Nephron (organoid): ENCODE results near the gene NIPAL4.
"Not testable (repeated sequence)": the region's sequence is repeated elsewhere in the genome, so short reads cannot be mapped to it uniquely, and the experiment has no call there.

Experiments
- H3K27ac Mint-ChIP-seq, 3 experiments: 2 replicates each; pipeline ENCODE4 v1.8.0; 2020; ENCODE audit warnings: mixed read lengths in 3 of 3, mild to moderate bottlenecking in 2 of 3, moderate library complexity in 1 of 3
- H3K27me3 Mint-ChIP-seq: 2 replicates; pipeline ENCODE4 v1.8.0; 2021; ENCODE audit warnings: low read depth, mild to moderate bottlenecking, moderate library complexity, mixed read lengths
- H3K36me3 Mint-ChIP-seq: 2 replicates; pipeline ENCODE4 v1.8.0; 2020; ENCODE audit warnings: low read depth, mixed read lengths
- H3K4me1 Mint-ChIP-seq: 2 replicates; pipeline ENCODE4 v1.8.0; 2020; ENCODE audit warnings: mixed read lengths
- H3K4me3 Mint-ChIP-seq, 3 experiments: 2 replicates each; pipeline ENCODE4 v1.8.0; 2020; ENCODE audit warnings: mild to moderate bottlenecking in 3 of 3, mixed read lengths in 3 of 3, moderate library complexity in 2 of 3
- H3K9me3 Mint-ChIP-seq: 2 replicates; pipeline ENCODE4 v1.8.0; 2020; ENCODE audit warnings: mixed read lengths
- CTCF ChIP-seq, 3 experiments: fragments of 200-600 bp; sonication (generic); IDR thresholded peaks; one replicate each; pipeline ENCODE4 v1.5.0; 2021; ENCODE audit warnings: antibody characterized with exemption in 3 of 3; ENCODE audit not compliant: unreplicated experiment in 3 of 3

NIPAL4 gene

GRCh38 chr5:157479166-157479565 lies 19.2 kb downstream of the NIPAL4 start:
- H3K27ac Mint-ChIP-seq = no peak overlapping the region
- peaks cover 30% of the 10 kb centered on the region for H3K36me3 Mint-ChIP-seq
- H3K4me1 Mint-ChIP-seq = peaks cover 7% of the 10 kb centered on the region
- no peak for TF ChIP-seq CTCF (IDR thresholded peaks at IDR 0.05; ENCODE audit: unreplicated experiment in 3 of 3)
- H3K9me3 Mint-ChIP-seq = peaks cover 3% of the 10 kb centered on the region
- H3K27me3 Mint-ChIP-seq = no peaks in the 10 kb centered on the region
- no peak overlapping the region for H3K4me3 Mint-ChIP-seq

GRCh38 chr5:157479612-157480510 lies 19.8 kb downstream of the NIPAL4 start:
- no peak overlapping the region for H3K27ac Mint-ChIP-seq
- H3K27me3 Mint-ChIP-seq = no peaks in the 10 kb centered on the region
- peaks cover 3% of the 10 kb centered on the region for H3K9me3 Mint-ChIP-seq
- H3K36me3 Mint-ChIP-seq = peaks cover 33% of the 10 kb centered on the region
- H3K4me1 Mint-ChIP-seq = peaks cover 7% of the 10 kb centered on the region
- TF ChIP-seq CTCF (IDR thresholded peaks at IDR 0.05; ENCODE audit: unreplicated experiment in 3 of 3) = no peak
- H3K4me3 Mint-ChIP-seq = no peak overlapping the region

GRCh38 chr5:157481265-157481664 lies 21.3 kb downstream of the NIPAL4 start:
- Mint-ChIP-seq H3K9me3 (peaks cover 3% of the 10 kb centered on the region), H3K4me1 (peaks cover 7% of the 10 kb centered on the region), H3K27me3 (no peaks in the 10 kb centered on the region), H3K4me3 (no peak overlapping the region), H3K27ac (no peak overlapping the region), H3K36me3 (peaks cover 37% of the 10 kb centered on the region)
- TF ChIP-seq CTCF (IDR thresholded peaks at IDR 0.05; ENCODE audit: unreplicated experiment in 3 of 3) = no peak

- TF ChIP-seq CTCF (IDR thresholded peaks at IDR 0.05; ENCODE audit: unreplicated experiment in 3 of 3) = no peak
- H3K36me3 Mint-ChIP-seq = peaks cover 37% of the 10 kb centered on the region
- no peak overlapping the region for H3K4me3 Mint-ChIP-seq
- H3K4me1 Mint-ChIP-seq = peaks cover 6% of the 10 kb centered on the region
- peaks cover 3% of the 10 kb centered on the region for H3K9me3 Mint-ChIP-seq
- H3K27ac Mint-ChIP-seq = no peak overlapping the region
- H3K27me3 Mint-ChIP-seq = no peaks in the 10 kb centered on the region
These were observed 21.7 kb downstream of the NIPAL4 start for GRCh38 chr5:157481666-157482065.

- H3K4me1 Mint-ChIP-seq, H3K27ac Mint-ChIP-seq, H3K4me3 Mint-ChIP-seq, H3K9me3 Mint-ChIP-seq, H3K27me3 Mint-ChIP-seq: not testable (repeated sequence)
- peaks cover 36% of the 10 kb centered on the region for H3K36me3 Mint-ChIP-seq
These were observed 22.7 kb downstream of the NIPAL4 start for GRCh38 chr5:157482702-157483101.

- H3K27me3 Mint-ChIP-seq = no peaks in the 10 kb centered on the region
- no peak overlapping the region for H3K4me3 Mint-ChIP-seq
- no peaks in the 10 kb centered on the region for H3K4me1 Mint-ChIP-seq
- TF ChIP-seq CTCF (IDR thresholded peaks at IDR 0.05; ENCODE audit: unreplicated experiment in 3 of 3) = no peak
- H3K9me3 Mint-ChIP-seq = peaks cover 3% of the 10 kb centered on the region
- H3K27ac Mint-ChIP-seq = no peak overlapping the region
- H3K36me3 Mint-ChIP-seq = peaks cover 43% of the 10 kb centered on the region
These were observed 24.8 kb downstream of the NIPAL4 start for GRCh38 chr5:157484768-157485167.
